Keratinocyte (primary cell): ENCODE results near the gene FAM120A. TPM values are rescaled to one million over a fixed set of nuclear protein-coding genes. Genes with fewer than 3 reads are reported as not detected.

Experiments used
- DNase-seq: peaks from one replicate; pipeline ENCODE4 v3.0.0-alpha.2; 2011; ENCODE audit warnings: low read depth, missing footprints, low spot score
- FAIRE-seq: peaks from 2 replicates; lab custom pipeline; 2011; peaks lifted over from hg19 to GRCh38; lab: Jason Lieb, UNC
- H2AFZ ChIP-seq: 2 replicates; pipeline ENCODE4 v1.6.0; 2012; ENCODE audit warnings: low read length, control low read depth, inconsistent platforms; ENCODE audit not compliant: control insufficient read depth
- H3K27ac ChIP-seq: 2 replicates; pipeline ENCODE4 v1.5.1; 2011; ENCODE audit warnings: low read length; ENCODE audit not compliant: control insufficient read depth, insufficient read depth
- H3K27me3 ChIP-seq: 3 replicates; pipeline ENCODE4 v1.6.0; 2011; ENCODE audit warnings: low read length; ENCODE audit not compliant: control insufficient read depth, insufficient read depth; ENCODE audit errors: extremely low read depth
- H3K36me3 ChIP-seq, 2 experiments: 2 replicates in 1 of 2; 3 replicates in 1 of 2; pipeline ENCODE4 v1.5.1; 2011; ENCODE audit warnings: low read length in 2 of 2, mild to moderate bottlenecking in 1 of 2; ENCODE audit not compliant: control insufficient read depth in 2 of 2, insufficient read depth in 2 of 2; ENCODE audit errors: extremely low read depth in 1 of 2
- H3K4me1 ChIP-seq: 3 replicates; pipeline ENCODE4 v1.5.1; 2011; ENCODE audit warnings: low read length; ENCODE audit not compliant: control insufficient read depth, insufficient read depth; ENCODE audit errors: extremely low read depth
- H3K4me2 ChIP-seq: 3 replicates; pipeline ENCODE4 v1.6.0; 2011; ENCODE audit warnings: low read depth, low read length; ENCODE audit not compliant: control insufficient read depth, insufficient read depth; ENCODE audit errors: extremely low read depth
- H3K4me3 ChIP-seq, 3 experiments: fragments of 200-600 bp in 1 of 3; sonication (generic) in 1 of 3; 2 replicates in 2 of 3; 3 replicates in 1 of 3; pipeline ENCODE4 v1.5.1; 2011 to 2016; ENCODE audit warnings: low read length in 3 of 3, mild to moderate bottlenecking in 3 of 3, control low read depth in 2 of 3, inconsistent platforms in 1 of 3, low read depth in 1 of 3, mixed read lengths in 1 of 3, mixed run types in 1 of 3, moderate library complexity in 1 of 3; ENCODE audit not compliant: control insufficient read depth in 2 of 3, insufficient read depth in 2 of 3; ENCODE audit errors: extremely low read depth in 1 of 3
- H3K79me2 ChIP-seq: 2 replicates; pipeline ENCODE4 v1.6.0; 2012; ENCODE audit warnings: low read length; ENCODE audit not compliant: control insufficient read depth, insufficient read depth
- H3K9ac ChIP-seq: 3 replicates; pipeline ENCODE4 v1.6.0; 2011; ENCODE audit warnings: low read length; ENCODE audit not compliant: control insufficient read depth, insufficient read depth; ENCODE audit errors: extremely low read depth
- H3K9me1 ChIP-seq: 3 replicates; pipeline ENCODE4 v1.6.0; 2011; ENCODE audit warnings: low read length; ENCODE audit not compliant: control insufficient read depth, insufficient read depth; ENCODE audit errors: extremely low read depth
- H3K9me3 ChIP-seq: 2 replicates; pipeline ENCODE4 v1.5.1; 2012; ENCODE audit warnings: low read depth, low read length; ENCODE audit not compliant: control insufficient read depth
- H4K20me1 ChIP-seq: 3 replicates; pipeline ENCODE4 v1.6.0; 2011; ENCODE audit warnings: low read length; ENCODE audit not compliant: control insufficient read depth, insufficient read depth; ENCODE audit errors: extremely low read depth
- EZH2 ChIP-seq: IDR thresholded peaks from one replicate; pipeline ENCODE4 v1.6.1; 2012; ENCODE audit warnings: inconsistent platforms, mild to moderate bottlenecking, low read length, moderate library complexity
- dilution Hi-C: fragments of 300-500 bp; cut with MboI; formaldehyde crosslinking; loops from one replicate; pipeline ENCODE4 v1.7.0; 2020; ENCODE audit warnings: low sequenced_read_pairs; ENCODE audit not compliant: extremely low pct_ligation_motif_present
- polyA plus RNA-seq, 5 experiments: library from polyadenylated mRNA; depleted of rRNA in 3 of 5; stranded (reverse) in 3 of 5; stranded (forward) in 1 of 5; unstranded in 1 of 5; fragments of >200 nt; gene quantifications; 1 replicate in 1 of 5; 2 replicates in 3 of 5; 3 replicates in 1 of 5; pipeline versions ENCODE4 v1.2.1 to v1.2.3, GENCODE V29; 2011 to 2012; ENCODE audit warnings: missing spikeins in 2 of 5, low read depth in 1 of 5, low replicate concordance in 1 of 5
- TF ChIP-seq, protein P1 (sequence below), 3 experiments: IDR thresholded peaks in 1 of 3; conservative IDR thresholded peaks in 1 of 3; optimal IDR thresholded peaks in 1 of 3; 2 replicates in 2 of 3; 3 replicates in 1 of 3; pipeline versions ENCODE3 to v1.5.1; 2011; ENCODE audit warnings: low read length in 3 of 3, mild to moderate bottlenecking in 3 of 3, moderate library complexity in 2 of 3, control low read depth in 1 of 3, inconsistent platforms in 1 of 3; ENCODE audit not compliant: insufficient read depth in 2 of 3; ENCODE audit errors: extremely low read depth in 1 of 3

The FAM120A gene
- polyA plus RNA-seq, 1 donor (not counting 4 experiments of a cell fraction or from before 2014, with no cell fraction given) = 79.2 TPM

DNA sequence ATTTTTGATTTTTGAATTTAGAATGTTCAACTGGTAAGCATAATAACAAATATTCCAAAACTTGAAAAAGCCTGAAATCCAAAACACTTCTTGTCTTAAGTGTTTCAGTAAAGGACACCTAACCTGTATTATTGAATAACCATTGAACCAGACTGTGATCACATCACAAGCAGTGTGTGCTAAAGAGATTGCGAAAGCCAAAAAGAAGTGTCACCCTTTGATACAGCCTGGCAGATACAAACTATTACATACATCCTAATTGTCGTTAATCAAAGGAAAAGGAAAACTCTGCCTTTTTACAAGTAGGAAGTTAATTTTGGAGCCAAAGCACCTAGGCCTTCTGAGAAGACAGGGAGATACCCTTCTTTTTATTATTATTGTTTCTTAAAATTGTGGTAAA lies 10.3 kb downstream of the FAM120A start:
- FAIRE-seq (no peak), DNase-seq (no peak)
- H3K27ac ChIP-seq = no peak overlapping the region
- H3K27me3 ChIP-seq = no peaks in the 10 kb centered on the region
- H3K79me2 ChIP-seq = peaks cover 98% of the 10 kb centered on the region
- H3K4me3 ChIP-seq = no peak overlapping the region
- H4K20me1 ChIP-seq = peaks cover 18% of the 10 kb centered on the region
- dilution Hi-C loops = no loop called here
- no peak overlapping the region for H3K4me2 ChIP-seq
- H3K36me3 ChIP-seq = peaks cover 2 to 4% of the 10 kb centered on the region in 2 experiments
- no peaks in the 10 kb centered on the region for H3K9me3 ChIP-seq
- no peak overlapping the region for H3K9ac ChIP-seq
- peaks cover 27% of the 10 kb centered on the region for H3K4me1 ChIP-seq
- H2AFZ ChIP-seq = no peak overlapping the region
- TF ChIP-seq EZH2 = no peak
- TF ChIP-seq, protein P1, sequence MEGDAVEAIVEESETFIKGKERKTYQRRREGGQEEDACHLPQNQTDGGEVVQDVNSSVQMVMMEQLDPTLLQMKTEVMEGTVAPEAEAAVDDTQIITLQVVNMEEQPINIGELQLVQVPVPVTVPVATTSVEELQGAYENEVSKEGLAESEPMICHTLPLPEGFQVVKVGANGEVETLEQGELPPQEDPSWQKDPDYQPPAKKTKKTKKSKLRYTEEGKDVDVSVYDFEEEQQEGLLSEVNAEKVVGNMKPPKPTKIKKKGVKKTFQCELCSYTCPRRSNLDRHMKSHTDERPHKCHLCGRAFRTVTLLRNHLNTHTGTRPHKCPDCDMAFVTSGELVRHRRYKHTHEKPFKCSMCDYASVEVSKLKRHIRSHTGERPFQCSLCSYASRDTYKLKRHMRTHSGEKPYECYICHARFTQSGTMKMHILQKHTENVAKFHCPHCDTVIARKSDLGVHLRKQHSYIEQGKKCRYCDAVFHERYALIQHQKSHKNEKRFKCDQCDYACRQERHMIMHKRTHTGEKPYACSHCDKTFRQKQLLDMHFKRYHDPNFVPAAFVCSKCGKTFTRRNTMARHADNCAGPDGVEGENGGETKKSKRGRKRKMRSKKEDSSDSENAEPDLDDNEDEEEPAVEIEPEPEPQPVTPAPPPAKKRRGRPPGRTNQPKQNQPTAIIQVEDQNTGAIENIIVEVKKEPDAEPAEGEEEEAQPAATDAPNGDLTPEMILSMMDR (optimal IDR thresholded peaks at IDR 0.05 in 1 of 3, IDR thresholded peaks at IDR 0.05 in 1 of 3, conservative IDR thresholded peaks at IDR 0.05 in 1 of 3; ENCODE audit: extremely low read depth in 1 of 3, insufficient read depth in 2 of 3, low read length in 3 of 3) = no peak
- H3K9me1 ChIP-seq = peaks cover 2% of the 10 kb centered on the region

DNA sequence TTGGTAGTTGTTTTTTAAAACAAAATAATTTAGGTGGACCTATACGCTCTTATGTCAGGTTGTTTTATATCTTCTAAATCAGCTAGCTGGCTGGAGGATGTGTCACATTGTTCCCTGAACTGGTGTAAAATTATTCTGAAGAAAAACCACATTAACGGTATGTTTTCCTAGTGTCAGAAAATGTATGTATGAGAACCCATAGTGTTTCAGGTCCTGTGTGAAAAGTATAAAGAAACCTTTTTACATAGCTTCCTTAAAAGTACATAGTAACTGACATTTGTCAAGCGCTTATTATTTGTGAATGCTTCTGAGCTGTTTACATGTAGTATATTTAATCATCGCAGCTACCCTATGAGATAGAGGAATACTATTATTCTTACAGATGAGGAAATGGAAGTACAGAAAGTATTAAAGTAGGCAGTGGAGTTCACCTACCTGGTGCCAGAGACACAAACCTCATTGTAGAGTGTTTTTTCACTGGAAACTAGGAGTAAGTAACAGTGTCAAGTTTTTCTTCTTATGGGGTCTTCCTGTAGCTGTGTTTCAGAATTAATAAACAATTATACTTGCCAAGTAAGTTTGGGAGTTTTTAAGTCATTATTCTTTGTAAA lies 12.3 kb downstream of the FAM120A start:
- H3K4me1 ChIP-seq = peaks cover 34% of the 10 kb centered on the region

More for the DNA sequence above, 12.3 kb downstream of the FAM120A start:
- H3K4me2 ChIP-seq = no peak overlapping the region
- no peaks in the 10 kb centered on the region for H3K9me3 ChIP-seq
- no peak overlapping the region for H2AFZ ChIP-seq
- FAIRE-seq = no peak
- peaks cover 5% of the 10 kb centered on the region for H3K9me1 ChIP-seq
- dilution Hi-C loops = no loop called here
- H3K27ac ChIP-seq = no peak overlapping the region
- peaks cover 0 to 4% of the 10 kb centered on the region in 2 experiments for H3K36me3 ChIP-seq
- peaks cover 26% of the 10 kb centered on the region for H4K20me1 ChIP-seq
- DNase-seq = no peak
- no peaks in the 10 kb centered on the region for H3K27me3 ChIP-seq
- TF ChIP-seq, protein P1 (optimal IDR thresholded peaks at IDR 0.05 in 1 of 3, IDR thresholded peaks at IDR 0.05 in 1 of 3, conservative IDR thresholded peaks at IDR 0.05 in 1 of 3; ENCODE audit: extremely low read depth in 1 of 3, insufficient read depth in 2 of 3, low read length in 3 of 3) = no peak
- TF ChIP-seq EZH2 = no peak
- H3K79me2 ChIP-seq = peaks cover 96% of the 10 kb centered on the region
- no peak overlapping the region for H3K4me3 ChIP-seq
- H3K9ac ChIP-seq = no peak overlapping the region
